ENCODE data around the gene ZYX.

GRCh38 chr7:143346018-143346417 is 35.1 kb upstream of the ZYX start:
- TF ChIP-seq ZNF408 (CRISPR knock-in tag; IDR thresholded peaks at IDR 0.05; ENCODE audit: low read depth) (no peak), GABPA (tag; conservative IDR thresholded peaks at IDR 0.05; ENCODE audit: low read depth) (no peak), SREBF2 (CRISPR knock-in tag; IDR thresholded peaks at IDR 0.05) (no peak), ZSCAN29 (IDR thresholded peaks at IDR 0.05) (no peak), REST (IDR thresholded peaks at IDR 0.05; ENCODE audit: borderline replicate concordance) (no peak; the same call in 1 of the 2 replicates), REST (CRISPR knock-in tag; IDR thresholded peaks at IDR 0.05; ENCODE audit: low read depth) (no peak)
- TF ChIP-seq, protein P1, sequence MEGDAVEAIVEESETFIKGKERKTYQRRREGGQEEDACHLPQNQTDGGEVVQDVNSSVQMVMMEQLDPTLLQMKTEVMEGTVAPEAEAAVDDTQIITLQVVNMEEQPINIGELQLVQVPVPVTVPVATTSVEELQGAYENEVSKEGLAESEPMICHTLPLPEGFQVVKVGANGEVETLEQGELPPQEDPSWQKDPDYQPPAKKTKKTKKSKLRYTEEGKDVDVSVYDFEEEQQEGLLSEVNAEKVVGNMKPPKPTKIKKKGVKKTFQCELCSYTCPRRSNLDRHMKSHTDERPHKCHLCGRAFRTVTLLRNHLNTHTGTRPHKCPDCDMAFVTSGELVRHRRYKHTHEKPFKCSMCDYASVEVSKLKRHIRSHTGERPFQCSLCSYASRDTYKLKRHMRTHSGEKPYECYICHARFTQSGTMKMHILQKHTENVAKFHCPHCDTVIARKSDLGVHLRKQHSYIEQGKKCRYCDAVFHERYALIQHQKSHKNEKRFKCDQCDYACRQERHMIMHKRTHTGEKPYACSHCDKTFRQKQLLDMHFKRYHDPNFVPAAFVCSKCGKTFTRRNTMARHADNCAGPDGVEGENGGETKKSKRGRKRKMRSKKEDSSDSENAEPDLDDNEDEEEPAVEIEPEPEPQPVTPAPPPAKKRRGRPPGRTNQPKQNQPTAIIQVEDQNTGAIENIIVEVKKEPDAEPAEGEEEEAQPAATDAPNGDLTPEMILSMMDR (IDR thresholded peaks at IDR 0.05 in 2 of 3, conservative IDR thresholded peaks at IDR 0.05 in 1 of 3; ENCODE audit: insufficient read depth in 2 of 3, low read depth in 1 of 3, low read length in 3 of 3), result peak in 2 of 3 experiments; percentile 62 to 77; a peak in 4 of 6 replicates
- TF ChIP-seq, protein P2, sequence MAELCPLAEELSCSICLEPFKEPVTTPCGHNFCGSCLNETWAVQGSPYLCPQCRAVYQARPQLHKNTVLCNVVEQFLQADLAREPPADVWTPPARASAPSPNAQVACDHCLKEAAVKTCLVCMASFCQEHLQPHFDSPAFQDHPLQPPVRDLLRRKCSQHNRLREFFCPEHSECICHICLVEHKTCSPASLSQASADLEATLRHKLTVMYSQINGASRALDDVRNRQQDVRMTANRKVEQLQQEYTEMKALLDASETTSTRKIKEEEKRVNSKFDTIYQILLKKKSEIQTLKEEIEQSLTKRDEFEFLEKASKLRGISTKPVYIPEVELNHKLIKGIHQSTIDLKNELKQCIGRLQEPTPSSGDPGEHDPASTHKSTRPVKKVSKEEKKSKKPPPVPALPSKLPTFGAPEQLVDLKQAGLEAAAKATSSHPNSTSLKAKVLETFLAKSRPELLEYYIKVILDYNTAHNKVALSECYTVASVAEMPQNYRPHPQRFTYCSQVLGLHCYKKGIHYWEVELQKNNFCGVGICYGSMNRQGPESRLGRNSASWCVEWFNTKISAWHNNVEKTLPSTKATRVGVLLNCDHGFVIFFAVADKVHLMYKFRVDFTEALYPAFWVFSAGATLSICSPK (IDR thresholded peaks at IDR 0.05; ENCODE audit: borderline replicate concordance), result no peak
- TF ChIP-seq, protein P3, sequence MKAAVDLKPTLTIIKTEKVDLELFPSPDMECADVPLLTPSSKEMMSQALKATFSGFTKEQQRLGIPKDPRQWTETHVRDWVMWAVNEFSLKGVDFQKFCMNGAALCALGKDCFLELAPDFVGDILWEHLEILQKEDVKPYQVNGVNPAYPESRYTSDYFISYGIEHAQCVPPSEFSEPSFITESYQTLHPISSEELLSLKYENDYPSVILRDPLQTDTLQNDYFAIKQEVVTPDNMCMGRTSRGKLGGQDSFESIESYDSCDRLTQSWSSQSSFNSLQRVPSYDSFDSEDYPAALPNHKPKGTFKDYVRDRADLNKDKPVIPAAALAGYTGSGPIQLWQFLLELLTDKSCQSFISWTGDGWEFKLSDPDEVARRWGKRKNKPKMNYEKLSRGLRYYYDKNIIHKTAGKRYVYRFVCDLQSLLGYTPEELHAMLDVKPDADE (conservative IDR thresholded peaks at IDR 0.05; ENCODE audit: control insufficient read depth, low read depth, low read length), result no peak

All from K562 (cell line).